ENCODE measurements around the gene ST3GAL4.
"Not testable (repeated sequence)": the region's sequence is repeated elsewhere in the genome, so short reads cannot be mapped to it uniquely, and the experiment has no call there.

The ST3GAL4 gene

GRCh38 chr11:126347751-126348668 is 7.5 kb upstream of the ST3GAL4 start:
- no peak for DNase-seq

- DNase-seq = peak; percentile 22
Measured at GRCh38 chr11:126348806-126349582, 6.5 kb upstream of the ST3GAL4 start.

- no peak for DNase-seq
Measured at GRCh38 chr11:126350836-126351235, 4.7 kb upstream of the ST3GAL4 start.

GRCh38 chr11:126352163-126352562 is 3.3 kb upstream of the ST3GAL4 start:
- no peak for DNase-seq

GRCh38 chr11:126352934-126353801 is 2.3 kb upstream of the ST3GAL4 start:
- peak; percentile 65 for DNase-seq

- DNase-seq = no peak
Measured at GRCh38 chr11:126354631-126355323, 709 bp upstream of the ST3GAL4 start.

GRCh38 chr11:126355926-126356897 is 726 bp downstream of the ST3GAL4 start:
- no peak for DNase-seq

GRCh38 chr11:126357055-126357962 is 1.8 kb downstream of the ST3GAL4 start:
- DNase-seq = no peak

- DNase-seq = no peak
Measured at GRCh38 chr11:126357969-126358762, 2.7 kb downstream of the ST3GAL4 start.

GRCh38 chr11:126358763-126359160 is 3.3 kb downstream of the ST3GAL4 start:
- no peak for DNase-seq

- DNase-seq = peak; percentile 92
Measured at GRCh38 chr11:126359431-126360048, 4.1 kb downstream of the ST3GAL4 start.

GRCh38 chr11:126360049-126360446 is 4.6 kb downstream of the ST3GAL4 start:
- no peak for DNase-seq

GRCh38 chr11:126361400-126361799 is 5.9 kb downstream of the ST3GAL4 start:
- no peak for DNase-seq

GRCh38 chr11:126362879-126363655 is 7.6 kb downstream of the ST3GAL4 start:
- DNase-seq = no peak

GRCh38 chr11:126363706-126364248 is 8.3 kb downstream of the ST3GAL4 start:
- no peak for DNase-seq

- DNase-seq = not testable (repeated sequence)
Measured at GRCh38 chr11:126364735-126365134, 9.2 kb downstream of the ST3GAL4 start.

GRCh38 chr11:126365508-126365907 is 10.0 kb downstream of the ST3GAL4 start:
- not testable (repeated sequence) for DNase-seq

Measured in fibroblast of upper back skin (primary cell).